ENCODE data around the gene CHCHD3.

Gene CHCHD3

DNA sequence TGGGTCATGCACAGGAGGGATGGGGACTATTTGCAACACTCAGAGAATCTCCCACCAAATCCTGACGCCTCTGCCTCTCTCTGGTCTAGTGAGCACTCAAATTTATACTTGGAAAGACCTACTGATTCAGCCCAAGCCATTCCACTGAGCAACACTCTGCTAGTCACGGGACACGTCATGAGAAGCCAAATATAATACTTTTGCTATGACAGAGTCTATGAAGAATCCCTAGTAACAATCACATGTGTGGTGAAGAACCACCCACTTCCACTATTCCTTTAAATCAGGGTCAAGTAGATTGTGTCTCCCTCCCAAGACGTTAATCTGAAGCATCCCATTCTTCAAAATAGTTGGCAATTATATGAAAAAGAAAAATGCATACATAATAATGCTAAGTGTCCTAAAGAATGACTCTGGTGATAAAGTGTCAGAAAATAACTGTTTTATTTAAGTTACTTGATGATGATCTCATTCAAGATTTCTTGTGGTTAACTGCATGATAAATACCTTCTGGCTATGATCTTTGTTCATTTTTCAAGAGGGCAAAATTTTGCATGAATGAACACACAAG is 28.5 kb downstream of the CHCHD3 start (continued):
- TF ChIP-seq ZNF174 (tag by site-specific recombination; IDR thresholded peaks at IDR 0.05) (0 out of 2 replicates have a peak, but pooled peaks have one; percentile 45), ZNF24 (tag by site-specific recombination; IDR thresholded peaks at IDR 0.05) (0 out of 2 replicates have a peak, but pooled peaks have one; percentile 19), ZNF138 (tag by site-specific recombination; IDR thresholded peaks at IDR 0.05; ENCODE audit: borderline replicate concordance) (no peak)

DNA sequence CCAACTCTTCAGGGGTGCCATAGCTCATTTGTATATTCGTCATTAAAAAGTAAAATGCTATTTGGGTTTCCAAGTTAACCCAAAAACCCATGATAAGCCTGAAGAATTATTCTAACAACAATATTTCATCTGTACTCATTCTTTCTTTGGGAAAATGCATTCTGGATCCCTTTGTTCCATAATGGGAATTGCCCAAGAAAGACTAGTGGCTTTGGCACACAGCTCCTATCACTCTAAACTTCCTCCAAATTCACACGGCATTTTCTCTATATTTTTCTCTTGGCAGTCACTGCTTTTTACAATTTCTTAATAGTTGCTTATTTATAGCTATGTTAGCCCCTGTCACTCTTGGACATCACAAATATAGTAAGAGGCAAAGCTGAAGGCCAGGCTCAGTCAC is 29.1 kb downstream of the CHCHD3 start:
- Histone ChIP-seq H3K9me3 (ENCODE audit: control insufficient read depth, insufficient read depth, low read depth, low read length) (no peaks in the 10 kb centered on the region), H3K4me3 (ENCODE audit: low read depth, low read length) (no peak overlapping the region), H3K4me1 (ENCODE audit: control insufficient read depth, insufficient read depth, low read length) (peaks cover 13% of the 10 kb centered on the region), H3K27ac (ENCODE audit: extremely low read depth, low read depth, low read length) (no peak overlapping the region), H3K36me3 (ENCODE audit: control insufficient read depth in 2 of 2, insufficient read depth in 1 of 2, low read length in 2 of 2) (no peaks in the 10 kb centered on the region)
- ChIA-PET POLR2A (no interaction called here), CTCF (interaction anchor here (0.6 kb wide), 1 partner anchor 57 kb away, joined by 3 read pairs; no protein-coding TSS in a partner anchor)
- TF ChIP-seq ZNF140 (tag by site-specific recombination; IDR thresholded peaks at IDR 0.05) (no peak), ZNF366 (tag by site-specific recombination; conservative IDR thresholded peaks at IDR 0.05) (no peak), ZNF302 (tag by site-specific recombination; IDR thresholded peaks at IDR 0.05; ENCODE audit: low read depth) (no peak), GLIS2 (tag by site-specific recombination; IDR thresholded peaks at IDR 0.05) (no peak), ZBTB7A (tag by site-specific recombination; IDR thresholded peaks at IDR 0.05; ENCODE audit: low read depth) (no peak), ZNF623 (tag by site-specific recombination; IDR thresholded peaks at IDR 0.05) (no peak), ZNF777 (tag by site-specific recombination; IDR thresholded peaks at IDR 0.05; ENCODE audit: borderline replicate concordance) (no peak), ZNF747 (tag by site-specific recombination; IDR thresholded peaks at IDR 0.05) (no peak), ZNF548 (tag by site-specific recombination; IDR thresholded peaks at IDR 0.05) (no peak), ZFP41 (tag by site-specific recombination; IDR thresholded peaks at IDR 0.05; ENCODE audit: borderline replicate concordance) (no peak), KLF1 (tag by site-specific recombination; IDR thresholded peaks at IDR 0.05) (no peak), ZFHX2 (tag by site-specific recombination; conservative IDR thresholded peaks at IDR 0.05) (no peak), ZNF48 (tag by site-specific recombination; IDR thresholded peaks at IDR 0.05) (no peak)
- TF ChIP-seq, protein P1, sequence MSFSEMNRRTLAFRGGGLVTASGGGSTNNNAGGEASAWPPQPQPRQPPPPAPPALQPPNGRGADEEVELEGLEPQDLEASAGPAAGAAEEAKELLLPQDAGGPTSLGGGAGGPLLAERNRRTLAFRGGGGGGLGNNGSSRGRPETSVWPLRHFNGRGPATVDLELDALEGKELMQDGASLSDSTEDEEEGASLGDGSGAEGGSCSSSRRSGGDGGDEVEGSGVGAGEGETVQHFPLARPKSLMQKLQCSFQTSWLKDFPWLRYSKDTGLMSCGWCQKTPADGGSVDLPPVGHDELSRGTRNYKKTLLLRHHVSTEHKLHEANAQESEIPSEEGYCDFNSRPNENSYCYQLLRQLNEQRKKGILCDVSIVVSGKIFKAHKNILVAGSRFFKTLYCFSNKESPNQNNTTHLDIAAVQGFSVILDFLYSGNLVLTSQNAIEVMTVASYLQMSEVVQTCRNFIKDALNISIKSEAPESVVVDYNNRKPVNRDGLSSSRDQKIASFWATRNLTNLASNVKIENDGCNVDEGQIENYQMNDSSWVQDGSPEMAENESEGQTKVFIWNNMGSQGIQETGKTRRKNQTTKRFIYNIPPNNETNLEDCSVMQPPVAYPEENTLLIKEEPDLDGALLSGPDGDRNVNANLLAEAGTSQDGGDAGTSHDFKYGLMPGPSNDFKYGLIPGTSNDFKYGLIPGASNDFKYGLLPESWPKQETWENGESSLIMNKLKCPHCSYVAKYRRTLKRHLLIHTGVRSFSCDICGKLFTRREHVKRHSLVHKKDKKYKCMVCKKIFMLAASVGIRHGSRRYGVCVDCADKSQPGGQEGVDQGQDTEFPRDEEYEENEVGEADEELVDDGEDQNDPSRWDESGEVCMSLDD (tag by site-specific recombination; IDR thresholded peaks at IDR 0.05), result no peak
- TF ChIP-seq, protein P2, sequence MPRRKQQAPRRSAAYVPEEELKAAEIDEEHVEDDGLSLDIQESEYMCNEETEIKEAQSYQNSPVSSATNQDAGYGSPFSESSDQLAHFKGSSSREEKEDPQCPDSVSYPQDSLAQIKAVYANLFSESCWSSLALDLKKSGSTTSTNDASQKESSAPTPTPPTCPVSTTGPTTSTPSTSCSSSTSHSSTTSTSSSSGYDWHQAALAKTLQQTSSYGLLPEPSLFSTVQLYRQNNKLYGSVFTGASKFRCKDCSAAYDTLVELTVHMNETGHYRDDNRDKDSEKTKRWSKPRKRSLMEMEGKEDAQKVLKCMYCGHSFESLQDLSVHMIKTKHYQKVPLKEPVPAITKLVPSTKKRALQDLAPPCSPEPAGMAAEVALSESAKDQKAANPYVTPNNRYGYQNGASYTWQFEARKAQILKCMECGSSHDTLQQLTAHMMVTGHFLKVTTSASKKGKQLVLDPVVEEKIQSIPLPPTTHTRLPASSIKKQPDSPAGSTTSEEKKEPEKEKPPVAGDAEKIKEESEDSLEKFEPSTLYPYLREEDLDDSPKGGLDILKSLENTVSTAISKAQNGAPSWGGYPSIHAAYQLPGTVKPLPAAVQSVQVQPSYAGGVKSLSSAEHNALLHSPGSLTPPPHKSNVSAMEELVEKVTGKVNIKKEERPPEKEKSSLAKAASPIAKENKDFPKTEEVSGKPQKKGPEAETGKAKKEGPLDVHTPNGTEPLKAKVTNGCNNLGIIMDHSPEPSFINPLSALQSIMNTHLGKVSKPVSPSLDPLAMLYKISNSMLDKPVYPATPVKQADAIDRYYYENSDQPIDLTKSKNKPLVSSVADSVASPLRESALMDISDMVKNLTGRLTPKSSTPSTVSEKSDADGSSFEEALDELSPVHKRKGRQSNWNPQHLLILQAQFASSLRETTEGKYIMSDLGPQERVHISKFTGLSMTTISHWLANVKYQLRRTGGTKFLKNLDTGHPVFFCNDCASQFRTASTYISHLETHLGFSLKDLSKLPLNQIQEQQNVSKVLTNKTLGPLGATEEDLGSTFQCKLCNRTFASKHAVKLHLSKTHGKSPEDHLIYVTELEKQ (tag by site-specific recombination; IDR thresholded peaks at IDR 0.05; ENCODE audit: borderline replicate concordance), result no peak
- TF ChIP-seq, protein P3, sequence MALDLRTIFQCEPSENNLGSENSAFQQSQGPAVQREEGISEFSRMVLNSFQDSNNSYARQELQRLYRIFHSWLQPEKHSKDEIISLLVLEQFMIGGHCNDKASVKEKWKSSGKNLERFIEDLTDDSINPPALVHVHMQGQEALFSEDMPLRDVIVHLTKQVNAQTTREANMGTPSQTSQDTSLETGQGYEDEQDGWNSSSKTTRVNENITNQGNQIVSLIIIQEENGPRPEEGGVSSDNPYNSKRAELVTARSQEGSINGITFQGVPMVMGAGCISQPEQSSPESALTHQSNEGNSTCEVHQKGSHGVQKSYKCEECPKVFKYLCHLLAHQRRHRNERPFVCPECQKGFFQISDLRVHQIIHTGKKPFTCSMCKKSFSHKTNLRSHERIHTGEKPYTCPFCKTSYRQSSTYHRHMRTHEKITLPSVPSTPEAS (tag by site-specific recombination; IDR thresholded peaks at IDR 0.05), result no peak
- TF ChIP-seq, protein P4, sequence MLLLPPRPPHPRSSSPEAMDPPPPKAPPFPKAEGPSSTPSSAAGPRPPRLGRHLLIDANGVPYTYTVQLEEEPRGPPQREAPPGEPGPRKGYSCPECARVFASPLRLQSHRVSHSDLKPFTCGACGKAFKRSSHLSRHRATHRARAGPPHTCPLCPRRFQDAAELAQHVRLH (tag by site-specific recombination; IDR thresholded peaks at IDR 0.05), result no peak
- TF ChIP-seq, protein P5, sequence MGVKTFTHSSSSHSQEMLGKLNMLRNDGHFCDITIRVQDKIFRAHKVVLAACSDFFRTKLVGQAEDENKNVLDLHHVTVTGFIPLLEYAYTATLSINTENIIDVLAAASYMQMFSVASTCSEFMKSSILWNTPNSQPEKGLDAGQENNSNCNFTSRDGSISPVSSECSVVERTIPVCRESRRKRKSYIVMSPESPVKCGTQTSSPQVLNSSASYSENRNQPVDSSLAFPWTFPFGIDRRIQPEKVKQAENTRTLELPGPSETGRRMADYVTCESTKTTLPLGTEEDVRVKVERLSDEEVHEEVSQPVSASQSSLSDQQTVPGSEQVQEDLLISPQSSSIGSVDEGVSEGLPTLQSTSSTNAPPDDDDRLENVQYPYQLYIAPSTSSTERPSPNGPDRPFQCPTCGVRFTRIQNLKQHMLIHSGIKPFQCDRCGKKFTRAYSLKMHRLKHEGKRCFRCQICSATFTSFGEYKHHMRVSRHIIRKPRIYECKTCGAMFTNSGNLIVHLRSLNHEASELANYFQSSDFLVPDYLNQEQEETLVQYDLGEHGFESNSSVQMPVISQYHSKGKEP (tag by site-specific recombination; IDR thresholded peaks at IDR 0.05), result no peak
